ENCODE measurements around the gene EFCAB14. TPM values are rescaled to one million over a fixed set of nuclear protein-coding genes. Genes with fewer than 3 reads are reported as not detected.
"Not testable (repeated sequence)": the region's sequence is repeated elsewhere in the genome, so short reads cannot be mapped to it uniquely, and the experiment has no call there.

Gene EFCAB14
- total and polyA plus RNA-seq, 2 experiments from 2014 or later: 42.6 to 51.6 TPM

- no peaks in the 10 kb centered on the region for H3K9me2 ChIP-seq (ENCODE audit: insufficient read depth)
- WGBS, 2 experiments (ENCODE audit: low coverage in 1 of 2, low lambda C conversion rate in 2 of 2, missing lambda C conversion rate in 2 of 2): 48 to 61% methylated on average over 4 of the region's 4 CpGs
- in situ Hi-C loops (cut with MboI): no loop called here
These were observed 36.2 kb upstream of the EFCAB14 start for GRCh38 chr1:46755121-46755520.

GRCh38 chr1:46754707-46755106, 35.8 kb upstream of the EFCAB14 start:
- H3K4me3 ChIP-seq; H3K9me2 ChIP-seq (ENCODE audit: insufficient read depth); H3F3A ChIP-seq (ENCODE audit: insufficient read depth); H3K36me3 ChIP-seq (ENCODE audit: low read depth); H3K27ac ChIP-seq; H3K27me3 ChIP-seq (replicated peaks; ENCODE audit: insufficient read depth); in situ Hi-C loops (cut with MboI); H3K4me2 ChIP-seq (ENCODE audit: unreplicated experiment); H2AFZ ChIP-seq; H3K9me3 ChIP-seq (ENCODE audit: low read depth); DNase-seq; H3K4me1 ChIP-seq (ENCODE audit: insufficient read depth); H3K9ac ChIP-seq; H3K79me2 ChIP-seq (ENCODE audit: insufficient read depth); H4K20me1 ChIP-seq (ENCODE audit: insufficient read depth): not testable (repeated sequence)
- 54 to 60% methylated on average over 4 of the region's 4 CpGs for WGBS, 2 experiments (ENCODE audit: low coverage in 1 of 2, low lambda C conversion rate in 2 of 2, missing lambda C conversion rate in 2 of 2)

More at GRCh38 chr1:46755121-46755520, 36.2 kb upstream of the EFCAB14 start:
- H3K27ac ChIP-seq: no peak overlapping the region
- H3K4me1 ChIP-seq (ENCODE audit: insufficient read depth): no peaks in the 10 kb centered on the region
- H4K20me1 ChIP-seq (ENCODE audit: insufficient read depth): no peaks in the 10 kb centered on the region
- no peak overlapping the region for H3K9ac ChIP-seq
- no peaks in the 10 kb centered on the region for H3K79me2 ChIP-seq (ENCODE audit: insufficient read depth)
- H3F3A ChIP-seq (ENCODE audit: insufficient read depth): no peaks in the 10 kb centered on the region
- DNase-seq: no peak
- H3K4me3 ChIP-seq: no peak overlapping the region
- H3K9me3 ChIP-seq (ENCODE audit: low read depth): no peaks in the 10 kb centered on the region
- H2AFZ ChIP-seq: no peak overlapping the region
- H3K4me2 ChIP-seq (ENCODE audit: unreplicated experiment): no peak overlapping the region
- 0 out of 2 replicates have a peak, but pooled peaks cover 6% of the 10 kb centered on the region for H3K27me3 ChIP-seq (replicated peaks; ENCODE audit: insufficient read depth)
- no peak for TF ChIP-seq EZH2phosphoT487 (IDR thresholded peaks at IDR 0.05; ENCODE audit: insufficient read depth, low read depth)
- no peak for TF ChIP-seq EZH2 (IDR thresholded peaks at IDR 0.05; ENCODE audit: insufficient read depth, poor library complexity, severe bottlenecking)
- H3K36me3 ChIP-seq (ENCODE audit: low read depth): no peaks in the 10 kb centered on the region

- H3K36me3 ChIP-seq (ENCODE audit: low read depth): no peaks in the 10 kb centered on the region
- H3K27ac ChIP-seq: no peak overlapping the region
- H3K9me3 ChIP-seq (ENCODE audit: low read depth): no peaks in the 10 kb centered on the region
- H3K27me3 ChIP-seq (replicated peaks; ENCODE audit: insufficient read depth): peaks cover 8% of the 10 kb centered on the region; the same call in 1 of the 2 replicates
- no peak overlapping the region for H3K4me2 ChIP-seq (ENCODE audit: unreplicated experiment)
- no peaks in the 10 kb centered on the region for H3K9me2 ChIP-seq (ENCODE audit: insufficient read depth)
- 5 to 6% methylated on average over 1 of the region's 1 CpG for WGBS, 2 experiments (ENCODE audit: low coverage in 1 of 2, low lambda C conversion rate in 2 of 2, missing lambda C conversion rate in 2 of 2)
- no peak overlapping the region for H3K9ac ChIP-seq
- in situ Hi-C loops (cut with MboI): no loop called here
- no peak for DNase-seq
- H3F3A ChIP-seq (ENCODE audit: insufficient read depth): no peaks in the 10 kb centered on the region
- H2AFZ ChIP-seq: no peak overlapping the region
- TF ChIP-seq EZH2phosphoT487 (IDR thresholded peaks at IDR 0.05; ENCODE audit: insufficient read depth, low read depth): no peak
- no peak for TF ChIP-seq EZH2 (IDR thresholded peaks at IDR 0.05; ENCODE audit: insufficient read depth, poor library complexity, severe bottlenecking)
- no peaks in the 10 kb centered on the region for H3K79me2 ChIP-seq (ENCODE audit: insufficient read depth)
- no peaks in the 10 kb centered on the region for H4K20me1 ChIP-seq (ENCODE audit: insufficient read depth)
- H3K4me3 ChIP-seq: no peak overlapping the region
- no peaks in the 10 kb centered on the region for H3K4me1 ChIP-seq (ENCODE audit: insufficient read depth)
These were observed 35.1 kb upstream of the EFCAB14 start for GRCh38 chr1:46753985-46754384.

GRCh38 chr1:46749921-46750404, 31.0 kb upstream of the EFCAB14 start:
- H3K9ac ChIP-seq: no peak overlapping the region
- no peaks in the 10 kb centered on the region for H3K36me3 ChIP-seq (ENCODE audit: low read depth)
- in situ Hi-C loops (cut with MboI): no loop called here
- TF ChIP-seq EZH2phosphoT487 (IDR thresholded peaks at IDR 0.05; ENCODE audit: insufficient read depth, low read depth): no peak
- no peak for TF ChIP-seq EZH2 (IDR thresholded peaks at IDR 0.05; ENCODE audit: insufficient read depth, poor library complexity, severe bottlenecking)
- no peaks in the 10 kb centered on the region for H3K79me2 ChIP-seq (ENCODE audit: insufficient read depth)
- H3K9me3 ChIP-seq (ENCODE audit: low read depth): no peaks in the 10 kb centered on the region
- no peaks in the 10 kb centered on the region for H3F3A ChIP-seq (ENCODE audit: insufficient read depth)
- peak; percentile 4 for DNase-seq
- no peak overlapping the region for H3K4me3 ChIP-seq
- no peak overlapping the region for H2AFZ ChIP-seq
- peaks cover 11% of the 10 kb centered on the region; the same call in 1 of the 2 replicates for H3K27me3 ChIP-seq (replicated peaks; ENCODE audit: insufficient read depth)
- 1 to 2% methylated on average over 7 of the region's 7 CpGs for WGBS, 2 experiments (ENCODE audit: low coverage in 1 of 2, low lambda C conversion rate in 2 of 2, missing lambda C conversion rate in 2 of 2)
- H3K9me2 ChIP-seq (ENCODE audit: insufficient read depth): no peaks in the 10 kb centered on the region
- no peaks in the 10 kb centered on the region for H3K4me1 ChIP-seq (ENCODE audit: insufficient read depth)
- no peak overlapping the region for H3K27ac ChIP-seq
- H4K20me1 ChIP-seq (ENCODE audit: insufficient read depth): no peaks in the 10 kb centered on the region
- no peak overlapping the region for H3K4me2 ChIP-seq (ENCODE audit: unreplicated experiment)

- DNase-seq: peak; percentile 13
- Histone ChIP-seq H3K27me3 (replicated peaks; ENCODE audit: insufficient read depth) (peaks cover 11% of the 10 kb centered on the region; the same call in 1 of the 2 replicates), H3K4me2 (ENCODE audit: unreplicated experiment) (no peak overlapping the region), H3K4me1 (ENCODE audit: insufficient read depth) (no peaks in the 10 kb centered on the region), H3K9me2 (ENCODE audit: insufficient read depth) (no peaks in the 10 kb centered on the region), H3K27ac (no peak overlapping the region), H3K4me3 (no peak overlapping the region), H3F3A (ENCODE audit: insufficient read depth) (no peaks in the 10 kb centered on the region), H3K36me3 (ENCODE audit: low read depth) (no peaks in the 10 kb centered on the region), H4K20me1 (ENCODE audit: insufficient read depth) (no peaks in the 10 kb centered on the region), H2AFZ (no peak overlapping the region), H3K9me3 (ENCODE audit: low read depth) (no peaks in the 10 kb centered on the region), H3K9ac (no peak overlapping the region), H3K79me2 (ENCODE audit: insufficient read depth) (no peaks in the 10 kb centered on the region)
- TF ChIP-seq EZH2phosphoT487 (IDR thresholded peaks at IDR 0.05; ENCODE audit: insufficient read depth, low read depth) (no peak), EZH2 (IDR thresholded peaks at IDR 0.05; ENCODE audit: insufficient read depth, poor library complexity, severe bottlenecking) (no peak)
- in situ Hi-C loops (cut with MboI): no loop called here
- WGBS, 2 experiments (ENCODE audit: low coverage in 1 of 2, low lambda C conversion rate in 2 of 2, missing lambda C conversion rate in 2 of 2): 2 to 5% methylated on average over 1 of the region's 1 CpG
These were observed 30.5 kb upstream of the EFCAB14 start for GRCh38 chr1:46749404-46749803.
